Effector memory CD4-positive, alpha-beta T cell (primary cell): ENCODE results near the gene JADE2.

Source experiments
- DNase-seq, 3 donors: peaks; one replicate each; pipeline ENCODE4 v3.0.0-alpha.2; 2020
- H3K27ac ChIP-seq: 2 replicates; pipeline ENCODE4 v1.7.0; 2013; ENCODE audit warnings: mild to moderate bottlenecking, low read length, moderate library complexity; ENCODE audit not compliant: insufficient read depth, poor library complexity, severe bottlenecking
- H3K27me3 ChIP-seq: replicated peaks from 2 replicates; pipeline ENCODE4 v1.7.0; 2013; ENCODE audit warnings: mild to moderate bottlenecking, low read length; ENCODE audit not compliant: insufficient read depth, control insufficient read depth, poor library complexity, severe bottlenecking
- H3K36me3 ChIP-seq: 2 replicates; pipeline ENCODE4 v1.7.0; 2013; ENCODE audit warnings: mild to moderate bottlenecking, low read length, moderate library complexity; ENCODE audit not compliant: control insufficient read depth, insufficient read depth
- H3K4me1 ChIP-seq: 2 replicates; pipeline ENCODE4 v1.7.0; 2013; ENCODE audit warnings: low read length, mild to moderate bottlenecking; ENCODE audit not compliant: control insufficient read depth, insufficient read depth, poor library complexity, severe bottlenecking
- H3K4me3 ChIP-seq: 2 replicates; pipeline ENCODE4 v1.7.0; 2013; ENCODE audit warnings: low read length, low read depth, mild to moderate bottlenecking; ENCODE audit not compliant: insufficient read depth, poor library complexity, severe bottlenecking
- H3K9me3 ChIP-seq: 2 replicates; pipeline ENCODE4 v1.7.0; 2013; ENCODE audit warnings: mild to moderate bottlenecking, low read length, moderate library complexity; ENCODE audit not compliant: control insufficient read depth

Gene JADE2

GRCh38 chr5:134530301-134531077 lies 5.0 kb downstream of the JADE2 start:
- no peak overlapping the region for H3K4me3 ChIP-seq
- peaks cover 15% of the 10 kb centered on the region for H3K36me3 ChIP-seq
- H3K4me1 ChIP-seq = peaks cover 63% of the 10 kb centered on the region
- no peak for DNase-seq
- no peaks in the 10 kb centered on the region for H3K9me3 ChIP-seq
- no peak overlapping the region for H3K27ac ChIP-seq
- no peaks in the 10 kb centered on the region for H3K27me3 ChIP-seq

DNA sequence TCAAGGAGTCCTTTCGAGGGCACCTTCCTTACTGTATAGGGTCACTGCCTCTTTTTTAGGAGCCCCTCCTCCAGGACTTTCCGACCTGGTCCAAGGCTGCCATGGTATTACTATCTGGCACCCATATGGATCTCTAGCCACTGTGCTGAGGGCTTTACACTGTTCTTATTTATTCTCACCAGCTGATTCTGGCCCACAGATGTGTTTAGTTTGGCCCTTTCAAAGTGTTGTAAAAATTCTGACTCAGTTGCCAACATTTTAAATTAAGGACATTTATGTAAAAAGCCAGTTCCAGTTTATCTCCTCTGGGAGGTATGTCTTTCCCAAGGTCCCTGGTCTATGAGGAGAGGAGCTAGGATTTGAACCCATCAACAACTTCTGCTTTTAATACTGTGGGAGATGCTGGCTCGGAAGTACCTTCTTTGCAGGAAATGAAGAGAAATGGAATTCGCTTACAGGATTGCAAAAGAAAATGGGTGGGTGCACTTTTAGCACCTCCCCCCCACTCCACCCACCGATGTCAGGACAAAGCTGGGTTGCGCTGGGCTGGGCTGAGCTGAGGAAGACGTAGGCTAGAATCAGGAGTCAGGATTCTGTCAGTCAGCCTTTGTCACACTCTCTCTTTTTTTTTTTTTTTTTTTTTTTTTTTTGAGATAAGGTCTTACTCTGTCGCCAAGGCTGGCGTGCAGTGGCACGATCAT lies 7.8 kb downstream of the JADE2 start:
- H3K27me3 ChIP-seq = no peaks in the 10 kb centered on the region
- no peak overlapping the region for H3K4me3 ChIP-seq
- no peak for DNase-seq
- no peak overlapping the region for H3K27ac ChIP-seq
- no peaks in the 10 kb centered on the region for H3K9me3 ChIP-seq
- peaks cover 72% of the 10 kb centered on the region for H3K4me1 ChIP-seq
- H3K36me3 ChIP-seq = peaks cover 41% of the 10 kb centered on the region

GRCh38 chr5:134534058-134534725 lies 8.7 kb downstream of the JADE2 start:
- H3K27me3 ChIP-seq = no peaks in the 10 kb centered on the region
- H3K27ac ChIP-seq = no peak overlapping the region
- no peaks in the 10 kb centered on the region for H3K9me3 ChIP-seq
- no peak for DNase-seq
- H3K4me3 ChIP-seq = no peak overlapping the region
- peaks cover 46% of the 10 kb centered on the region for H3K36me3 ChIP-seq
- peaks cover 63% of the 10 kb centered on the region for H3K4me1 ChIP-seq

DNA sequence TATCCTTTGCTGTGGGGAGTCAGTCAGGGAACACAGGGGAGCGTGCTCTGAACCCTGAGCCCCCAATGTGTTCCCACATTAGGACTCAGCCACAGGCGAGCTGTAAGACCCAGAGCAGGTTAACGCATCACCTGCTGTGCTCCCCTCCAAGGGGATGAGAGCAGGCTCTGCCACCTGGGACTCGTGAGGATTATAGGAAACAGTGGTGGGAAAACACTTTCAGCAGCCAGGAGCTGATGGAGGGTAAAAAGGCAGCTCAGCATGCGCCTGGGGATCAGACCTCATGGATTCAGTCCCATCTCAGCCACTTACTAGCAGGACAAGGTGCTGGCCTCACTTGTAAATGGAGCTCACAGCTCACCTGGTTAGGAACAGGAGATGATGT lies 9.2 kb downstream of the JADE2 start:
- Histone ChIP-seq H3K27me3 (no peaks in the 10 kb centered on the region), H3K4me3 (no peak overlapping the region), H3K4me1 (peaks cover 57% of the 10 kb centered on the region), H3K36me3 (peaks cover 51% of the 10 kb centered on the region), H3K9me3 (no peaks in the 10 kb centered on the region), H3K27ac (no peak overlapping the region)
- no peak for DNase-seq

DNA sequence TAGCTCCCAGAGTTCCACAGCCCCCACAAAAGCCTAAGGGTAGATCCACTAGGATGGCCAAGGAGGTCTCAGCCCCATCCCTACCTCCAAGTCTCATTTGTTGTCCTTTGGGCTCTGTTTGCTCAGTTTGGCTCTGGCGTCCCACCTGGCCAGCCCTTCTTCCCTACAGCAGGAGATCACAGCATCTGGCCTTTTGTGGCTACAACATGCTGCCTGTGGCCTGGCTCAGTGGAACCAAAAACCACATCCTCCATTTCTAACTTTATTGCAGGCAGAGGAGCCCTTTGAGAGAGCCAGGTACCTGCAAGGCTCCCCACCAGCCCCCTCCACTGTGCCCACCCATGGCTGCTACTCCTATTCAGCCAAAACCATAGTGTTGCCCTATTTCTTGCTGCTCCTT lies 11.4 kb downstream of the JADE2 start:
- H3K27ac ChIP-seq = peak overlapping the region; percentile 20
- peaks cover 68% of the 10 kb centered on the region for H3K36me3 ChIP-seq
- no peak for DNase-seq
- H3K27me3 ChIP-seq = no peaks in the 10 kb centered on the region
- no peaks in the 10 kb centered on the region for H3K9me3 ChIP-seq
- H3K4me3 ChIP-seq = no peak overlapping the region
- H3K4me1 ChIP-seq = peaks cover 44% of the 10 kb centered on the region

- peak overlapping the region; percentile 20 for H3K27ac ChIP-seq
- H3K27me3 ChIP-seq = no peaks in the 10 kb centered on the region
- H3K9me3 ChIP-seq = no peaks in the 10 kb centered on the region
- peaks cover 65% of the 10 kb centered on the region for H3K36me3 ChIP-seq
- H3K4me1 ChIP-seq = peaks cover 40% of the 10 kb centered on the region
- DNase-seq = no peak
- H3K4me3 ChIP-seq = no peak overlapping the region
Observed at GRCh38 chr5:134537297-134537696, 11.8 kb downstream of the JADE2 start.

DNA sequence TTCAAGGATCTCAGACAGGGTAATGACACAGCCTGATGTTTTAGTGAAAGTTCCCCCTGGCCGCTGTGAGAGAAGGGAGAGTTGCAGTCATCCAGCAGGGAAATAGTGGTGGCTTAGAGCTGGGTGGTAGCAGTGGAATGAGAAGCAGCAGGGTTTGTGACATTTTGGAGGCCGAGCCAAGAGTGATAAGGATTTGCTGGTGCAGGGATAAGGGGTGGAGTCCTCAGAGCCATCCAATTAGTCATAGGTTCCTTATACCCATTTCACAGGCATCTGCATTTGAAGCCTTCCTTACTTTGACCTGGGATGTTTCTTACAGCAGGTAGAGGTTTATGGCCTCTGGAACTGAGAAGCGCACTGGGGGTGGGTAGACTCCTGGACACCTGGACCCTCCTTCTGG lies 12.8 kb downstream of the JADE2 start:
- Histone ChIP-seq H3K27me3 (no peaks in the 10 kb centered on the region), H3K4me3 (no peak overlapping the region), H3K9me3 (no peaks in the 10 kb centered on the region), H3K36me3 (peaks cover 63% of the 10 kb centered on the region), H3K27ac (no peak overlapping the region), H3K4me1 (peaks cover 39% of the 10 kb centered on the region)
- DNase-seq = no peak

- H3K36me3 ChIP-seq = peaks cover 53% of the 10 kb centered on the region
- peaks cover 41% of the 10 kb centered on the region for H3K4me1 ChIP-seq
- H3K4me3 ChIP-seq = no peak overlapping the region
- H3K27me3 ChIP-seq = no peaks in the 10 kb centered on the region
- no peak overlapping the region for H3K27ac ChIP-seq
- no peak for DNase-seq
- no peaks in the 10 kb centered on the region for H3K9me3 ChIP-seq
Observed at GRCh38 chr5:134539732-134540131, 14.3 kb downstream of the JADE2 start.

DNA sequence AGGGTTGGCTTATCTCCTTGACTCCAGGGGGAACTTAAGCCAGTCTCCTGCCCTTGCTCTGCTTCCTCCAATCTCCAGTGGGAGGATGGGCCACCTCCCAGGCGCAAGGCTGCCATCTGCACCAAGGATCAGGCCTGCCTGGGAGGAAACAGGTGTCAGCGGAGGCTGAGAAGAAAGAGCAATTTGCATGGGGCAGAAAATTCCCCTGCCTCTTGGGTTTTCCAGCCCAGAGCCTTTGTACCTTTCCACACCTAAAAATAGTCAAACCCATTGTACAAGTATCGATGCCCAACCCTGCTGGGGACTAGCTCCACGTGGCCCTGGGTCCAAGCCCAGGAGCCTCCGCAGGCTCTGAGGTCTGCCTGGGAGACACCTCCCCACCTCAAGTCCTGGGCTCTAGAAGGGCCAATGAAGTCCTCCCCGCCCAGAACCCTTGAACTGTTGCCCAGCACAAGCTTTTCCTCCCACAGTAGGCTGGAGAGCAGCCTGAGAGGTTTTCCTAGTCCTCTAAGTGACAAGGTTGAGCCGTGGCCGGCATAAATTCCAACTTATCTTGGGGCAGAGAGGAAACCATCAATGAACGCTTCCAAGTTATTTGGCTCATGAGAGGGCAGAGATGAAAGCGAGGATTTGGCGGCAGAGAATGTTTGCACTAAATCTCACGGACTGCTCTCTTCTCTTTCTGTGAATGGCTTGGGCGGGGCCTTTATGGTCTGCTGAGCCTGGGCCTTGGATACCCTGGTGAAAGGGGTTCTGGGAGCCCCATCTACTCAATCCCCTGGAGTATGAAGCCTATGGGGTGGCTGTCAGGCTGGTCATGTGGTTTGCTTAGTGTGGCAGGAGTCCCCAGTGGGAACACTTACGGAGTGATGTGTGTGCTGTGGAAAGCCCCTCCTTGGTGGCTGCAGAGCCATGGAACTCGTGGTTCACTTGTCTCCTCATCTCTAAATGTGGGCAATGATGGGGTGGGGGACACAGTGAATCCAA lies 15.6 kb downstream of the JADE2 start:
- peaks cover 37% of the 10 kb centered on the region for H3K4me1 ChIP-seq
- no peaks in the 10 kb centered on the region for H3K27me3 ChIP-seq
- H3K36me3 ChIP-seq = peaks cover 47% of the 10 kb centered on the region
- peak overlapping the region; percentile 22 for H3K27ac ChIP-seq
- H3K9me3 ChIP-seq = no peaks in the 10 kb centered on the region
- no peak for DNase-seq
- no peak overlapping the region for H3K4me3 ChIP-seq
